Measurements from ENCODE around the gene ICE2. TPM values are rescaled to one million over a fixed set of nuclear protein-coding genes. Genes with fewer than 3 reads are reported as not detected.

The ICE2 gene
- total and polyA plus RNA-seq, 2 of the 4 experiments (the other 2 are of a cell fraction): 14.7 to 21.1 TPM

GRCh38 chr15:60396100-60396499, 82.8 kb downstream of the ICE2 start:
- Histone ChIP-seq H3K27me3 (ENCODE audit: control insufficient read depth, insufficient read depth, low read length) (no peaks in the 10 kb centered on the region), H3K79me1 (ENCODE audit: low read depth in 1 of 2, low read length in 2 of 2) (peaks cover 4 to 45% of the 10 kb centered on the region in 2 experiments; a peak in 3 of 4 replicates), H2BK5ac (ENCODE audit: low read depth, low read length, poor library complexity, severe bottlenecking) (peak overlapping the region; percentile 86), H2BK15ac (ENCODE audit: low read depth, low read length) (no peak overlapping the region), H3K4me3 (ENCODE audit: insufficient read depth, low read depth, low read length) (peak overlapping the region; percentile 70), H2BK20ac (ENCODE audit: low read depth, low read length) (no peak overlapping the region), H3K14ac (replicated peaks; ENCODE audit: low read depth, low read length) (peak overlapping the region; percentile 67), H3K4ac (ENCODE audit: low read depth, low read length) (peak overlapping the region; percentile 65), H4K91ac (ENCODE audit: insufficient read depth, low read depth, low read length) (peak overlapping the region; percentile 56; the same call in 1 of the 2 replicates), H4K8ac (ENCODE audit: low read depth in 2 of 2, low read length in 2 of 2) (peak overlapping the region; percentile 9 to 94; a peak in 1 of 4 replicates), H3K9me3 (ENCODE audit: control insufficient read depth, insufficient read depth, low read length) (no peaks in the 10 kb centered on the region), H4K5ac (ENCODE audit: low read depth, low read length) (no peak overlapping the region), H3K9me1 (ENCODE audit: insufficient read depth, low read length) (peaks cover 9% of the 10 kb centered on the region), H2BK120ac (ENCODE audit: low read depth, low read length) (no peak overlapping the region), H3K4me2 (ENCODE audit: low read depth, low read length) (peak overlapping the region; percentile 92), H3K27ac (ENCODE audit: insufficient read depth, low read length) (peak overlapping the region; percentile 87), H3K56ac (ENCODE audit: extremely low read depth, insufficient read depth, low read length) (peak overlapping the region; percentile 99; the same call in 1 of the 2 replicates), H2AK5ac (ENCODE audit: low read depth, low read length) (peak overlapping the region; percentile 75; the same call in 1 of the 2 replicates), H4K20me1 (ENCODE audit: insufficient read depth, low read length) (peaks cover 62% of the 10 kb centered on the region), H3K36me3 (ENCODE audit: control insufficient read depth, insufficient read depth, low read length) (peaks cover 29% of the 10 kb centered on the region), H3K23ac (ENCODE audit: low read depth, low read length) (peak overlapping the region; percentile 61), H2AK9ac (replicated peaks; ENCODE audit: low read depth, low read length, poor library complexity) (peak overlapping the region; percentile 18), H3K9ac (ENCODE audit: low read depth, low read length) (peak overlapping the region; percentile 92), H3K4me1 (ENCODE audit: control insufficient read depth, insufficient read depth, low read length) (peaks cover 47% of the 10 kb centered on the region), H2AFZ (replicated peaks; ENCODE audit: low read length, poor library complexity) (no peak overlapping the region), H3K18ac (ENCODE audit: low read depth, low read length) (peak overlapping the region; percentile 18; the same call in 1 of the 2 replicates)
- in situ Hi-C loops (cut with MboI; ENCODE audit: low sequenced_read_pairs): no loop called here
- ChIA-PET POLR2A (ENCODE audit: unreplicated experiment) (interaction anchor here (0.9 kb wide), 1 partner anchor 26 kb away, joined by 3 read pairs; no protein-coding TSS in a partner anchor), CTCF (no interaction called here)
- no CpG with 5 or more reads among the region's 12 CpGs for WGBS, 2 experiments (ENCODE audit: extremely low coverage in 2 of 2, insufficient read length in 1 of 2)
- TSS peak; percentile 33 for BruUV-seq (replicated peaks)
- dilution Hi-C loops (cut with HindIII; ENCODE audit: low sequenced_read_pairs, unreplicated experiment): no loop called here
- intact Hi-C loops (cut with micrococcal nuclease): no loop called here
- TF ChIP-seq SMC3 (IDR thresholded peaks at IDR 0.05; ENCODE audit: low read depth, low read length): no peak
- no peak for TF ChIP-seq CTCF (conservative IDR thresholded peaks at IDR 0.05; ENCODE audit: low read depth, low read length)
- TF ChIP-seq CHD1 (IDR thresholded peaks at IDR 0.05; ENCODE audit: low read depth, low read length): 0 out of 2 replicates have a peak, but pooled peaks have one; percentile 23
- TF ChIP-seq CEBPB (IDR thresholded peaks at IDR 0.05; ENCODE audit: low read depth, low read length): no peak
- no peak for TF ChIP-seq POLR2A (IDR thresholded peaks at IDR 0.05; ENCODE audit: low read depth, low read length)
- no peak for TF ChIP-seq BHLHE40 (IDR thresholded peaks at IDR 0.05; ENCODE audit: low read depth, low read length)
- no peak for TF ChIP-seq MAFK (IDR thresholded peaks at IDR 0.05; ENCODE audit: low read depth, low read length)
- ATAC-seq (ENCODE audit: low read depth) (no peak), DNase-seq (no peak)

Measured in IMR-90 (cell line).